ENCODE measurements around the gene RGS12.

DNA sequence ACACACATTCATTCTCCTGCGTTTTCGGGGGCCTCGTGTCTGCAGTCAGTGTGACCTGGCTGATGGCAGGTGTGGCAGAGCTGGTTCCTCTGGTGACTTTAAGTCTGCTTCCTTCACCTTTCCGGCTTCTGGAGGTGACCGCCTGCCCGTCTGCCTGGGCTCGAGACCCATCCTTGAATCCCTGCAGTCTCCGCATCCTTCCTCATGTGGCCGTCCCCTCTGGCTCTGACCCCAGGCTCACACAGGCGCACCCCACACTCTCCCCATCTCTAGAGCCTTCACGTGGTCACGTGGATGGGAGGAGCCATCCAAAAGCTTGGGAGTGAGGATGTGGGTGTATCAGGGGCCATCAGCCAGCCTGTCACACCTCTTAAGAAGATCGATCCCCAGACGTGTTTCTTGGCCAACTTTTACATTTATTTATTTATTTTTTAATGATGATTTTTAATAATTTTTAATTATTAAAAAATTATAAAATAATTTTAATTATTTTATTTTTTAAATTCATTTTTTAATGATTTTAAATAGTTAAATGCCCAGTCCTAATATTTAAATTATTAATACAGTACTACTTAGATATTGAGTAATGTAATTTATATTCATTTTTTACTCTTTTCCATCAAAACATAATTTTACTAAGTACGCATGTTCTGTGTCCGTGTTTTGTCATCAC lies 20.9 kb downstream of the RGS12 start:
- TF ChIP-seq POLR2A (IDR thresholded peaks at IDR 0.05) (no peak), CTCF (IDR thresholded peaks at IDR 0.05 in 8 of 11, conservative IDR thresholded peaks at IDR 0.05 in 3 of 11) (no peak), POLR2AphosphoS5 (IDR thresholded peaks at IDR 0.05) (no peak)

Data from spleen (tissue), 7 donors.